Skeletal muscle tissue (tissue), 4 donors: ENCODE results near the gene NFATC1. TPM values are rescaled to one million over a fixed set of nuclear protein-coding genes. Genes with fewer than 3 reads are reported as not detected.

Experiments
- H3K27ac ChIP-seq: one replicate; pipeline ENCODE4 v1.7.0; 2013; ENCODE audit warnings: mild to moderate bottlenecking, low read depth, low read length, inconsistent platforms
- H3K27me3 ChIP-seq, 3 donors: one replicate each; pipeline ENCODE4 v1.7.0; 2013; ENCODE audit warnings: low read length in 3 of 3; ENCODE audit not compliant: control insufficient read depth in 3 of 3, insufficient read depth in 3 of 3
- H3K36me3 ChIP-seq, 3 donors: one replicate each; pipeline ENCODE4 v1.7.0; 2013; ENCODE audit warnings: low read length in 3 of 3; ENCODE audit not compliant: control insufficient read depth in 3 of 3, insufficient read depth in 3 of 3
- H3K4me1 ChIP-seq, 3 donors: one replicate each; pipeline ENCODE4 v1.7.0; 2013; ENCODE audit warnings: low read length in 3 of 3, mild to moderate bottlenecking in 3 of 3; ENCODE audit not compliant: control insufficient read depth in 3 of 3, insufficient read depth in 3 of 3
- H3K4me3 ChIP-seq, 3 donors: one replicate each; pipeline ENCODE4 v1.7.0; 2013; ENCODE audit warnings: low read length in 3 of 3
- H3K9ac ChIP-seq, 3 donors: one replicate each; pipeline ENCODE4 v1.7.0; 2013; ENCODE audit warnings: low read length in 3 of 3, mild to moderate bottlenecking in 3 of 3, moderate library complexity in 2 of 3, low read depth in 1 of 3
- H3K9me3 ChIP-seq, 3 donors: one replicate each; pipeline ENCODE4 v1.7.0; 2013; ENCODE audit warnings: low read length in 3 of 3; ENCODE audit not compliant: control insufficient read depth in 3 of 3
- total RNA-seq: library from RNA; depleted of rRNA; stranded (reverse); fragments of >200 nt; gene quantifications from one replicate; pipeline ENCODE4 v1.2.3, GENCODE V29; 2014
- donor health status: Osteomylitis.

Gene NFATC1
- total RNA-seq, 1 donor from 2014 or later = 10.4 TPM

- Histone ChIP-seq H3K27me3 (no peaks in the 10 kb centered on the region), H3K36me3 (peaks cover 27 to 48% (median 33%) of the 10 kb centered on the region in 3 donors), H3K27ac (no peak overlapping the region), H3K9me3 (no peaks in the 10 kb centered on the region), H3K4me1 (no peaks in the 10 kb centered on the region), H3K9ac (no peak overlapping the region), H3K4me3 (no peak overlapping the region)
Observed at GRCh38 chr18:79361766-79362522, 33.8 kb upstream of the NFATC1 start.

GRCh38 chr18:79365701-79366100 lies 30.0 kb upstream of the NFATC1 start:
- Histone ChIP-seq H3K27ac (no peak overlapping the region), H3K27me3 (no peaks in the 10 kb centered on the region), H3K4me3 (no peak overlapping the region), H3K4me1 (no peaks in the 10 kb centered on the region), H3K36me3 (peaks cover 20 to 38% (median 29%) of the 10 kb centered on the region in 3 donors), H3K9ac (no peak overlapping the region), H3K9me3 (no peaks in the 10 kb centered on the region)

- Histone ChIP-seq H3K4me3 (no peak overlapping the region), H3K27ac (no peak overlapping the region), H3K36me3 (peaks cover 15 to 32% (median 23%) of the 10 kb centered on the region in 3 donors), H3K4me1 (no peaks in the 10 kb centered on the region), H3K9me3 (no peaks in the 10 kb centered on the region), H3K9ac (no peak overlapping the region), H3K27me3 (no peaks in the 10 kb centered on the region)
Observed at GRCh38 chr18:79366177-79367094, 29.3 kb upstream of the NFATC1 start.

GRCh38 chr18:79367480-79367879 lies 28.2 kb upstream of the NFATC1 start:
- H3K9ac ChIP-seq = no peak overlapping the region
- H3K27ac ChIP-seq = no peak overlapping the region
- no peak overlapping the region for H3K4me3 ChIP-seq
- H3K9me3 ChIP-seq = no peaks in the 10 kb centered on the region
- no peaks in the 10 kb centered on the region for H3K4me1 ChIP-seq
- H3K27me3 ChIP-seq = no peaks in the 10 kb centered on the region
- H3K36me3 ChIP-seq = peaks cover 12 to 27% (median 22%) of the 10 kb centered on the region in 3 donors

- Histone ChIP-seq H3K36me3 (peaks cover 12 to 25% (median 22%) of the 10 kb centered on the region in 3 donors), H3K27me3 (no peaks in the 10 kb centered on the region), H3K9me3 (no peaks in the 10 kb centered on the region), H3K9ac (no peak overlapping the region), H3K4me3 (no peak overlapping the region), H3K4me1 (no peaks in the 10 kb centered on the region), H3K27ac (no peak overlapping the region)
Observed at GRCh38 chr18:79367989-79368388, 27.7 kb upstream of the NFATC1 start.

- Histone ChIP-seq H3K36me3 (peaks cover 10 to 22% (median 19%) of the 10 kb centered on the region in 3 donors), H3K9me3 (no peaks in the 10 kb centered on the region)
Observed at GRCh38 chr18:79368681-79369080, 27.0 kb upstream of the NFATC1 start.

GRCh38 chr18:79371561-79372121 lies 24.1 kb upstream of the NFATC1 start:
- Histone ChIP-seq H3K9ac (no peak overlapping the region), H3K36me3 (peaks cover 13 to 15% (median 14%) of the 10 kb centered on the region in 3 donors), H3K4me1 (no peaks in the 10 kb centered on the region), H3K9me3 (no peaks in the 10 kb centered on the region), H3K4me3 (no peak overlapping the region), H3K27ac (no peak overlapping the region), H3K27me3 (no peaks in the 10 kb centered on the region)

More at GRCh38 chr18:79368681-79369080, 27.0 kb upstream of the NFATC1 start:
- Histone ChIP-seq H3K27ac (no peak overlapping the region), H3K27me3 (no peaks in the 10 kb centered on the region), H3K9ac (no peak overlapping the region), H3K4me1 (no peaks in the 10 kb centered on the region), H3K4me3 (no peak overlapping the region)

- Histone ChIP-seq H3K27ac (no peak overlapping the region), H3K9ac (no peak overlapping the region), H3K4me3 (no peak overlapping the region), H3K36me3 (peaks cover 16 to 19% (median 17%) of the 10 kb centered on the region in 3 donors), H3K4me1 (no peaks in the 10 kb centered on the region), H3K27me3 (no peaks in the 10 kb centered on the region), H3K9me3 (no peaks in the 10 kb centered on the region)
Observed at GRCh38 chr18:79372461-79372860, 23.3 kb upstream of the NFATC1 start.

- H3K27me3 ChIP-seq = no peaks in the 10 kb centered on the region
- H3K4me1 ChIP-seq = no peaks in the 10 kb centered on the region
- H3K36me3 ChIP-seq = peaks cover 17 to 22% (median 17%) of the 10 kb centered on the region in 3 donors
- H3K4me3 ChIP-seq = no peak overlapping the region
- H3K9ac ChIP-seq = no peak overlapping the region
- no peak overlapping the region for H3K27ac ChIP-seq
- no peaks in the 10 kb centered on the region for H3K9me3 ChIP-seq
Observed at GRCh38 chr18:79372991-79373390, 22.7 kb upstream of the NFATC1 start.
